ENCODE data around the gene MKS1.

DNA sequence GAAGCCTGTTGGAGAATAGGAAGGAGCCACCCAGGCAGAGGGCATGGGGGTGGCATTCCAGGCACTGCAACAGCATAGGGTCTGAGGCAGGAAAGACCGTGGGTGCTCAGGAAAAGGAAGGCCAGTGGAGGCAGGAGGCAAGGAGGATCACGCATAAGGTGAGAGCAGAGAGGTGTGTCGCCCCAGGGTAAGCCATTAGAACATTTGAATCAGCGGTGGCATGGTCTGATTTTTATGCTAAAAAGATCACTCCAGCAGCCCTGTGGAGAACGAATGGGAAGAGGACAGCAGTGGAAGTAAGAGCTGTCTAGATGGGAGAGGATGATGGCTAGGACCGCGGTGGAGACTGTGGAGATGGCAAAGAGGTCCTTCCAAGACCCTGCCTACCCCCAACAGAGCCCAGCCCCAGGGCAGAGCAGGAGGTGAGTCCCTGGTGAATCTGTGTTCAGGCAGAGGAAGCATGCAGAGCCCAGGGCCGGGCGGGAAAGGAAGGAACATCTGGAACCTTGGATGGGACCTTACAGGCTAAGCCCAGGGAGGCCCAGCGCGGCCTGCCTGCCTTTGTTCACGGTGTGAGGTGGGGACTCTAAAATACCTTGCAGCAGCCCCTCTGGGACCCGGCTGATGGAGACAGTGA is 27.2 kb upstream of the MKS1 start:
- TF ChIP-seq POLR2AphosphoS5 (IDR thresholded peaks at IDR 0.05), result no peak
- TF ChIP-seq, protein P1, sequence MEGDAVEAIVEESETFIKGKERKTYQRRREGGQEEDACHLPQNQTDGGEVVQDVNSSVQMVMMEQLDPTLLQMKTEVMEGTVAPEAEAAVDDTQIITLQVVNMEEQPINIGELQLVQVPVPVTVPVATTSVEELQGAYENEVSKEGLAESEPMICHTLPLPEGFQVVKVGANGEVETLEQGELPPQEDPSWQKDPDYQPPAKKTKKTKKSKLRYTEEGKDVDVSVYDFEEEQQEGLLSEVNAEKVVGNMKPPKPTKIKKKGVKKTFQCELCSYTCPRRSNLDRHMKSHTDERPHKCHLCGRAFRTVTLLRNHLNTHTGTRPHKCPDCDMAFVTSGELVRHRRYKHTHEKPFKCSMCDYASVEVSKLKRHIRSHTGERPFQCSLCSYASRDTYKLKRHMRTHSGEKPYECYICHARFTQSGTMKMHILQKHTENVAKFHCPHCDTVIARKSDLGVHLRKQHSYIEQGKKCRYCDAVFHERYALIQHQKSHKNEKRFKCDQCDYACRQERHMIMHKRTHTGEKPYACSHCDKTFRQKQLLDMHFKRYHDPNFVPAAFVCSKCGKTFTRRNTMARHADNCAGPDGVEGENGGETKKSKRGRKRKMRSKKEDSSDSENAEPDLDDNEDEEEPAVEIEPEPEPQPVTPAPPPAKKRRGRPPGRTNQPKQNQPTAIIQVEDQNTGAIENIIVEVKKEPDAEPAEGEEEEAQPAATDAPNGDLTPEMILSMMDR (IDR thresholded peaks at IDR 0.05), result no peak

All from breast epithelium (tissue), 3 donors.